Gastrocnemius medialis (tissue), 4 donors: ENCODE results near the gene GAD2.

Source experiments
- POLR2A ChIP-seq, 2 donors: fragments of 450-650 bp; IDR thresholded peaks; one replicate each; pipeline ENCODE4 v1.6.1; 2017; ENCODE audit warnings: antibody characterized with exemption in 2 of 2, mild to moderate bottlenecking in 2 of 2, moderate library complexity in 2 of 2
- TF ChIP-seq, protein P1 (sequence below), 5 experiments: fragments of 450-650 bp in 3 of 5; fragments of 200-600 bp in 2 of 5; sonication (generic) in 2 of 5; IDR thresholded peaks in 4 of 5; conservative IDR thresholded peaks in 1 of 5; 1 replicate in 4 of 5; 2 replicates in 1 of 5; pipeline ENCODE4 v1.5.1; 2016 to 2019; ENCODE audit warnings: antibody characterized with exemption in 5 of 5, mild to moderate bottlenecking in 3 of 5, moderate library complexity in 3 of 5

DNA sequence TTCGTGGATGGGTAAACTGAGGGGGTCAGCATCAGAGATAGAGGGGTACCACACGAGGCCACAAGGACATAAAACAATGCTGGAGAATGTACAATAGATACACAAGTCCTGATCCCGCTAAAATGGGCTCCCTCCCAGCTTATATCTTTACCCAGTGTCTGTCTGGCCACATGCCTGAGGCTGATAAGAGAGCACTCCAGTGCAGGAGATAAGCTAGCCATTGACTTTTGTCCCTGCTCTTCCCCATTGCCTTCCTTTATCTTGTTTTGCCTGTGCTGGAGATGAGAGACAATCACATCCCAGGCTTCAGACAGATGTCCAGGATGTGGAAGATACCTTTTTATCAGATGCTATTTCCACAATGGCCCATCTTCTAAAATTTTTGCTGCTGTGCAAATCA is 6.0 kb downstream of the GAD2 start:
- no peak for TF ChIP-seq POLR2A (IDR thresholded peaks at IDR 0.05)
- TF ChIP-seq, protein P1, sequence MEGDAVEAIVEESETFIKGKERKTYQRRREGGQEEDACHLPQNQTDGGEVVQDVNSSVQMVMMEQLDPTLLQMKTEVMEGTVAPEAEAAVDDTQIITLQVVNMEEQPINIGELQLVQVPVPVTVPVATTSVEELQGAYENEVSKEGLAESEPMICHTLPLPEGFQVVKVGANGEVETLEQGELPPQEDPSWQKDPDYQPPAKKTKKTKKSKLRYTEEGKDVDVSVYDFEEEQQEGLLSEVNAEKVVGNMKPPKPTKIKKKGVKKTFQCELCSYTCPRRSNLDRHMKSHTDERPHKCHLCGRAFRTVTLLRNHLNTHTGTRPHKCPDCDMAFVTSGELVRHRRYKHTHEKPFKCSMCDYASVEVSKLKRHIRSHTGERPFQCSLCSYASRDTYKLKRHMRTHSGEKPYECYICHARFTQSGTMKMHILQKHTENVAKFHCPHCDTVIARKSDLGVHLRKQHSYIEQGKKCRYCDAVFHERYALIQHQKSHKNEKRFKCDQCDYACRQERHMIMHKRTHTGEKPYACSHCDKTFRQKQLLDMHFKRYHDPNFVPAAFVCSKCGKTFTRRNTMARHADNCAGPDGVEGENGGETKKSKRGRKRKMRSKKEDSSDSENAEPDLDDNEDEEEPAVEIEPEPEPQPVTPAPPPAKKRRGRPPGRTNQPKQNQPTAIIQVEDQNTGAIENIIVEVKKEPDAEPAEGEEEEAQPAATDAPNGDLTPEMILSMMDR (IDR thresholded peaks at IDR 0.05 in 4 of 5, conservative IDR thresholded peaks at IDR 0.05 in 1 of 5), result no peak
